ENCODE measurements around the gene PUS1.
A peak's percentile ranks its signal among the peaks of the same experiment; 100 is the strongest.
"Not testable (repeated sequence)": the region's sequence is repeated elsewhere in the genome, so short reads cannot be mapped to it uniquely, and the experiment has no call there.

The PUS1 gene

GRCh38 chr12:131928711-131929580 lies at the start of gene PUS1:
TSS of gene PUS1 (plus strand) at chr12:131929276. CDS start at chr12:131929723, 447 bp downstream.
- H3K4me1 ChIP-seq (ENCODE audit: insufficient read depth, low read length): no peaks in the 10 kb centered on the region; the same call in 1 of the 2 replicates
- peak within 1 kb of the TSS; percentile 80 for H3K9ac ChIP-seq (ENCODE audit: low read depth, low read length)
- H3K9me3 ChIP-seq (ENCODE audit: control insufficient read depth, insufficient read depth, low read length): no peaks in the 10 kb centered on the region
- H3K36me3 ChIP-seq (ENCODE audit: insufficient read depth, low read length): peaks cover 20% of the 10 kb centered on the region

GRCh38 chr12:131882804-131883520 lies 46.1 kb upstream of the PUS1 start:
- Histone ChIP-seq H3K4me1 (ENCODE audit: insufficient read depth, low read length) (peaks cover 34% of the 10 kb centered on the region), H3K9ac (ENCODE audit: low read depth, low read length) (no peak overlapping the region), H3K9me3 (ENCODE audit: control insufficient read depth, insufficient read depth, low read length) (peaks cover 6% of the 10 kb centered on the region; the same call in 1 of the 2 replicates), H3K36me3 (ENCODE audit: insufficient read depth, low read length) (no peaks in the 10 kb centered on the region)

- no peak overlapping the region for H3K9ac ChIP-seq (ENCODE audit: low read depth, low read length)
- no peaks in the 10 kb centered on the region for H3K36me3 ChIP-seq (ENCODE audit: insufficient read depth, low read length)
- peaks cover 30% of the 10 kb centered on the region for H3K4me1 ChIP-seq (ENCODE audit: insufficient read depth, low read length)
- H3K9me3 ChIP-seq (ENCODE audit: control insufficient read depth, insufficient read depth, low read length): peaks cover 6% of the 10 kb centered on the region; the same call in 1 of the 2 replicates
Measured at GRCh38 chr12:131883521-131883900, 45.6 kb upstream of the PUS1 start.

- peaks cover 21% of the 10 kb centered on the region for H3K4me1 ChIP-seq (ENCODE audit: insufficient read depth, low read length)
- not testable (repeated sequence) for H3K36me3 ChIP-seq (ENCODE audit: insufficient read depth, low read length); H3K9ac ChIP-seq (ENCODE audit: low read depth, low read length); H3K9me3 ChIP-seq (ENCODE audit: control insufficient read depth, insufficient read depth, low read length)
Measured at GRCh38 chr12:131885076-131885475, 44.0 kb upstream of the PUS1 start.

- H3K9ac ChIP-seq (ENCODE audit: low read depth, low read length): no peak overlapping the region
- peaks cover 16% of the 10 kb centered on the region for H3K4me1 ChIP-seq (ENCODE audit: insufficient read depth, low read length)
Measured at GRCh38 chr12:131885543-131886057, 43.5 kb upstream of the PUS1 start.

GRCh38 chr12:131891722-131892121 lies 37.4 kb upstream of the PUS1 start:
- not testable (repeated sequence) for H3K9ac ChIP-seq (ENCODE audit: low read depth, low read length); H3K36me3 ChIP-seq (ENCODE audit: insufficient read depth, low read length); H3K9me3 ChIP-seq (ENCODE audit: control insufficient read depth, insufficient read depth, low read length)
- H3K4me1 ChIP-seq (ENCODE audit: insufficient read depth, low read length): peaks cover 14% of the 10 kb centered on the region

More at GRCh38 chr12:131885543-131886057, 43.5 kb upstream of the PUS1 start:
- Histone ChIP-seq H3K36me3 (ENCODE audit: insufficient read depth, low read length) (no peaks in the 10 kb centered on the region), H3K9me3 (ENCODE audit: control insufficient read depth, insufficient read depth, low read length) (peaks cover 6% of the 10 kb centered on the region; the same call in 1 of the 2 replicates)

- H3K4me1 ChIP-seq (ENCODE audit: insufficient read depth, low read length): peaks cover 16% of the 10 kb centered on the region
- no peaks in the 10 kb centered on the region for H3K36me3 ChIP-seq (ENCODE audit: insufficient read depth, low read length)
- H3K9me3 ChIP-seq (ENCODE audit: control insufficient read depth, insufficient read depth, low read length): no peaks in the 10 kb centered on the region
- no peak overlapping the region for H3K9ac ChIP-seq (ENCODE audit: low read depth, low read length)
Measured at GRCh38 chr12:131892711-131893604, 36.1 kb upstream of the PUS1 start.

GRCh38 chr12:131893605-131894312 lies 35.3 kb upstream of the PUS1 start:
- Histone ChIP-seq H3K36me3 (ENCODE audit: insufficient read depth, low read length) (no peaks in the 10 kb centered on the region), H3K4me1 (ENCODE audit: insufficient read depth, low read length) (peaks cover 16% of the 10 kb centered on the region), H3K9ac (ENCODE audit: low read depth, low read length) (peak overlapping the region; percentile 20; the same call in 1 of the 2 replicates), H3K9me3 (ENCODE audit: control insufficient read depth, insufficient read depth, low read length) (no peaks in the 10 kb centered on the region)

GRCh38 chr12:131894313-131894860 lies 34.7 kb upstream of the PUS1 start, which contains the start of gene ULK1:
TSS of gene ULK1 (plus strand) at chr12:131894622. CDS start at chr12:131895002, 380 bp downstream.
- no peaks in the 10 kb centered on the region for H3K36me3 ChIP-seq (ENCODE audit: insufficient read depth, low read length)
- peaks cover 12% of the 10 kb centered on the region for H3K4me1 ChIP-seq (ENCODE audit: insufficient read depth, low read length)
- no peaks in the 10 kb centered on the region for H3K9me3 ChIP-seq (ENCODE audit: control insufficient read depth, insufficient read depth, low read length)
- peak within 1 kb of the TSS; percentile 68 for H3K9ac ChIP-seq (ENCODE audit: low read depth, low read length)

- no peaks in the 10 kb centered on the region for H3K9me3 ChIP-seq (ENCODE audit: control insufficient read depth, insufficient read depth, low read length)
- peak overlapping the region; percentile 55; the same call in 1 of the 2 replicates for H3K9ac ChIP-seq (ENCODE audit: low read depth, low read length)
- peaks cover 11% of the 10 kb centered on the region; the same call in 1 of the 2 replicates for H3K4me1 ChIP-seq (ENCODE audit: insufficient read depth, low read length)
- H3K36me3 ChIP-seq (ENCODE audit: insufficient read depth, low read length): no peaks in the 10 kb centered on the region
Measured at GRCh38 chr12:131894981-131895639, 34.0 kb upstream of the PUS1 start.

GRCh38 chr12:131895640-131896079 lies 33.4 kb upstream of the PUS1 start:
- Histone ChIP-seq H3K36me3 (ENCODE audit: insufficient read depth, low read length) (no peaks in the 10 kb centered on the region), H3K4me1 (ENCODE audit: insufficient read depth, low read length) (peaks cover 11% of the 10 kb centered on the region; the same call in 1 of the 2 replicates), H3K9ac (ENCODE audit: low read depth, low read length) (peak overlapping the region; percentile 55)

GRCh38 chr12:131896080-131896810 lies 32.8 kb upstream of the PUS1 start:
- H3K9ac ChIP-seq (ENCODE audit: low read depth, low read length): peak overlapping the region; percentile 55
- peaks cover 11% of the 10 kb centered on the region; the same call in 1 of the 2 replicates for H3K4me1 ChIP-seq (ENCODE audit: insufficient read depth, low read length)
- no peaks in the 10 kb centered on the region for H3K36me3 ChIP-seq (ENCODE audit: insufficient read depth, low read length)
- no peaks in the 10 kb centered on the region for H3K9me3 ChIP-seq (ENCODE audit: control insufficient read depth, insufficient read depth, low read length)

More at GRCh38 chr12:131895640-131896079, 33.4 kb upstream of the PUS1 start:
- H3K9me3 ChIP-seq (ENCODE audit: control insufficient read depth, insufficient read depth, low read length): no peaks in the 10 kb centered on the region
